ENCODE data around the gene CD79A. TPM values are rescaled to one million over a fixed set of nuclear protein-coding genes. Genes with fewer than 3 reads are reported as not detected.

Gene CD79A
- total and polyA plus RNA-seq, 2 donors (not counting 3 experiments of a cell fraction or from before 2014, with no cell fraction given): 0.32 TPM; not detected in 1

- Histone ChIP-seq H3K27ac (ENCODE audit: insufficient read depth, low read depth, low read length) (no peak overlapping the region), H3K4me2 (ENCODE audit: insufficient read depth, low read length) (no peak overlapping the region), H3K79me2 (ENCODE audit: control insufficient read depth, insufficient read depth, low read length) (no peaks in the 10 kb centered on the region), H3K9me1 (replicated peaks; ENCODE audit: control insufficient read depth, extremely low read depth, insufficient read depth, low read length) (no peaks in the 10 kb centered on the region), H3K9ac (replicated peaks; ENCODE audit: extremely low read depth, insufficient read depth, low read length) (no peak overlapping the region), H2AFZ (ENCODE audit: low read depth, low read length) (no peak overlapping the region), H3K9me3 (replicated peaks; ENCODE audit: control insufficient read depth, insufficient read depth, low read length) (no peaks in the 10 kb centered on the region), H3K4me3 (replicated peaks in 1 of 3; ENCODE audit: insufficient read depth in 1 of 3, low read depth in 1 of 3, low read length in 3 of 3) (no peak overlapping the region), H3K36me3 (ENCODE audit: control insufficient read depth in 2 of 2, extremely low read depth in 1 of 2, insufficient read depth in 2 of 2, low read length in 2 of 2) (no peaks in the 10 kb centered on the region), H3K4me1 (ENCODE audit: control insufficient read depth, extremely low read depth, insufficient read depth, low read length) (no peaks in the 10 kb centered on the region), H4K20me1 (replicated peaks; ENCODE audit: control insufficient read depth, extremely low read depth, insufficient read depth, low read length) (no peaks in the 10 kb centered on the region), H3K27me3 (ENCODE audit: control insufficient read depth in 2 of 2, insufficient read depth in 2 of 2, low read length in 2 of 2) (peaks cover 21 to 32% of the 10 kb centered on the region in 2 experiments)
- intact Hi-C loops (cut with micrococcal nuclease): no loop called here
- ChIA-PET POLR2A (no interaction called here), CTCF (interaction anchor here (1.4 kb wide), 1 partner anchor 56 kb away, joined by 3 read pairs; no protein-coding TSS in a partner anchor)
- dilution Hi-C loops (cut with MboI; ENCODE audit: extremely low pct_ligation_motif_present, low sequenced_read_pairs): no loop called here
- no peak for TF ChIP-seq JUN (IDR thresholded peaks at IDR 0.05; ENCODE audit: borderline replicate concordance, insufficient read depth, insufficient read length, low read depth)
- no peak for TF ChIP-seq FOS (IDR thresholded peaks at IDR 0.05; ENCODE audit: borderline replicate concordance, insufficient read depth, low read length)
- no TSS peak for BruUV-seq (replicated peaks)
- FAIRE-seq: no peak
- DNase-seq (ENCODE audit: low read depth, low spot score): no peak
These were observed 28.0 kb upstream of the CD79A start for GRCh38 chr19:41849067-41849466.

GRCh38 chr19:41850381-41850780 is 26.7 kb upstream of the CD79A start:
- TF ChIP-seq CTCF (IDR thresholded peaks at IDR 0.05; ENCODE audit: extremely low read depth in 1 of 2, insufficient read depth in 1 of 2, low read depth in 1 of 2, low read length in 2 of 2): no peak
- TF ChIP-seq MAX (IDR thresholded peaks at IDR 0.05; ENCODE audit: insufficient read depth, insufficient read length): no peak
- TF ChIP-seq POLR2A (IDR thresholded peaks at IDR 0.05; ENCODE audit: low read depth, low read length): no peak
- TF ChIP-seq JUN (IDR thresholded peaks at IDR 0.05; ENCODE audit: borderline replicate concordance, insufficient read depth, insufficient read length, low read depth): no peak
- no peak for TF ChIP-seq FOS (IDR thresholded peaks at IDR 0.05; ENCODE audit: borderline replicate concordance, insufficient read depth, low read length)
- no peak for TF ChIP-seq EZH2 (IDR thresholded peaks at IDR 0.05; ENCODE audit: borderline replicate concordance, low read depth, low read length, severe bottlenecking)
- no peak for TF ChIP-seq POLR2AphosphoS5 (IDR thresholded peaks at IDR 0.05; ENCODE audit: insufficient read depth, low read depth, low read length)
- TF ChIP-seq MYC (IDR thresholded peaks at IDR 0.05; ENCODE audit: low read depth, low read length): no peak
- TF ChIP-seq GATA2 (IDR thresholded peaks at IDR 0.05; ENCODE audit: insufficient read depth, insufficient read length, low read depth, low read length): no peak
- no peaks in the 10 kb centered on the region for H3K79me2 ChIP-seq (ENCODE audit: control insufficient read depth, insufficient read depth, low read length)
- dilution Hi-C loops (cut with MboI; ENCODE audit: extremely low pct_ligation_motif_present, low sequenced_read_pairs): no loop called here

More at GRCh38 chr19:41850381-41850780, 26.7 kb upstream of the CD79A start:
- CTCF ChIA-PET: no interaction called here
- Histone ChIP-seq H3K4me1 (ENCODE audit: control insufficient read depth, extremely low read depth, insufficient read depth, low read length) (no peaks in the 10 kb centered on the region), H3K27me3 (ENCODE audit: control insufficient read depth in 2 of 2, insufficient read depth in 2 of 2, low read length in 2 of 2) (peaks cover 27 to 39% of the 10 kb centered on the region in 2 experiments), H3K9me3 (replicated peaks; ENCODE audit: control insufficient read depth, insufficient read depth, low read length) (no peaks in the 10 kb centered on the region), H3K9me1 (replicated peaks; ENCODE audit: control insufficient read depth, extremely low read depth, insufficient read depth, low read length) (no peaks in the 10 kb centered on the region), H3K4me3 (replicated peaks in 1 of 3; ENCODE audit: insufficient read depth in 1 of 3, low read depth in 1 of 3, low read length in 3 of 3) (no peak overlapping the region), H3K36me3 (ENCODE audit: control insufficient read depth in 2 of 2, extremely low read depth in 1 of 2, insufficient read depth in 2 of 2, low read length in 2 of 2) (no peaks in the 10 kb centered on the region), H3K9ac (replicated peaks; ENCODE audit: extremely low read depth, insufficient read depth, low read length) (no peak overlapping the region), H4K20me1 (replicated peaks; ENCODE audit: control insufficient read depth, extremely low read depth, insufficient read depth, low read length) (no peaks in the 10 kb centered on the region), H2AFZ (ENCODE audit: low read depth, low read length) (no peak overlapping the region), H3K4me2 (ENCODE audit: insufficient read depth, low read length) (no peak overlapping the region), H3K27ac (ENCODE audit: insufficient read depth, low read depth, low read length) (no peak overlapping the region)
- POLR2A ChIA-PET: interaction anchor here (1.2 kb wide), 1 partner anchor 9 kb away, joined by 4 read pairs; no protein-coding TSS in a partner anchor
- no peak for DNase-seq (ENCODE audit: low read depth, low spot score)
- BruUV-seq (replicated peaks): no TSS peak
- intact Hi-C loops (cut with micrococcal nuclease): no loop called here
- FAIRE-seq: no peak
